NCI-H2171 treated with DMSO at 0.1 percent for 48 hours (cell line): Measurements from ENCODE around the gene ZFAND2A.
A peak's percentile ranks its signal among the peaks of the same experiment; 100 is the strongest.
"Not testable (repeated sequence)": the region's sequence is repeated elsewhere in the genome, so short reads cannot be mapped to it uniquely, and the experiment has no call there.

Experiments
- DNase-seq: peaks from one replicate; lab custom pipeline; 2025; lab: John Stamatoyannopoulos, UW

ZFAND2A gene

DNA sequence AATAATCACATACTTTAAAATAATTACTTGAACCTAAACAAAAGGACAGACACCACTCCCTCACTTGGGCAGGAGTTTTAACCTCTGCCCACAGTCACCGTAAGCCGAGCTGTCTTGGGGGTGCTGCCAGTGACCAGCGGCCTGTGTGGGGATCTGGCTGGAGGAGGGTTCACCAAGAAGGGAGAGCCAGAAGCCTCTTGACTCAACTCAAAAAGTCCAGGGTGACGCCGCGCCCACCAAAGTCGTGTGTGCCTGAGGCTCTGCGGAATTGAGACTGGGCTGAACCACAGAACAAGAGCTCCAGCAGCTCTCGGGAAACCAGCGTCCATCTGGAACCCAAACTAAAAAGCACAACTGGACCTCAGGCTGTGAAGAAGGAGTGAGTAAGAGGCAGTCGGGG is 35.8 kb downstream of the ZFAND2A start:
- DNase-seq, result no peak

DNA sequence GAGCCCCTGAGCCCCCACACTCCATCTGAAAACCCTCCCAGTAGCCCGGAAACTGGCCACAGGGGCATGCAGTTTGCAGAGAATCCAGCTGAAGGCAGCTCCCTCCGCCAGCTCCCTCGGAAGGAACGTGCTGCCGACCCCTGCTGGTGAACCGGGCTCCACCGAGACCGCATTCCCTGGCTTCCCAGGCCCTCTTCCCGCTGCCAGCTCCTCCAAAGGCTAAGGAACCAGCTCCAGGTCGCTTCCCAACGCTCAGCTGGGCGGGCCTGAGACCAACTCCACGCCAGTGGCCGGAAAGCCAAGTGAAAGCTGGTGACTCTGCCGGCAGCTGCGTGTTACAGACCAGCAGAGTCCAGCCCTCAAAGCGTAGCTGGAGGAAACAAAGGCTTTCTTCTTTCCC is 36.3 kb downstream of the ZFAND2A start:
- DNase-seq, result no peak

DNA sequence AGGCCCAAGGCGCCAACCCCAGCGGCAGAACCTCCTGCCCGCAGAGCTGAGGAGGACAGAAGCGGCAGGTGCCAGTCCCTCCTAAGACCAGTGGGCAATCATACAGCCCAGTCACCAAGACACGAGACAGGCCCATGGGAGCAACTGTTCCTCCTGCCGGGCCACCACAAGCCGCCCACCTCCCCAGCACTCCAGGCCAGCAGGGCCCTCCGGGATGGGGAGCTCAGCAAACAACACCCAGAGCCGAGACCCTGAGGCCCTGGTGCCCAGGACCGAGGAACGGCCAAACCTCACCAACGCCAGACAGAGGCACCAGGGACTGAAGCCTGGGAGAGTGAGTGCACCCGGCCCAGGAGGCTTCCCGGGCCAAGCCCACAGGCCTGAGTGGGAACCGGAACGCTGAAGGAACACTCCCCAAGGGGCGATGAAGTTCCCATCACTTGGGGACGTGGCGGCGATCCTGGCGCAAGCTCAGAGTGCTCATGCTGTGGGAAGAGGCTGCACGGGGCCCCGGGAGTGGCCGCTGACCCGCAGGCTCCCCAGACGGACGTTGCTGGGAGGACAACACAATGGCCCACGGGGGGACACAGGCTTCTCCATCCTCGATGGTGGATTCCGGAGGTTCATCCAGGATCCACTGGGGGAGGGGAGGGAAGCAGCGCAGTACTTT is 37.0 kb downstream of the ZFAND2A start:
- no peak for DNase-seq

GRCh38 chr7:1121886-1122831 is 37.8 kb downstream of the ZFAND2A start:
- no peak for DNase-seq

DNA sequence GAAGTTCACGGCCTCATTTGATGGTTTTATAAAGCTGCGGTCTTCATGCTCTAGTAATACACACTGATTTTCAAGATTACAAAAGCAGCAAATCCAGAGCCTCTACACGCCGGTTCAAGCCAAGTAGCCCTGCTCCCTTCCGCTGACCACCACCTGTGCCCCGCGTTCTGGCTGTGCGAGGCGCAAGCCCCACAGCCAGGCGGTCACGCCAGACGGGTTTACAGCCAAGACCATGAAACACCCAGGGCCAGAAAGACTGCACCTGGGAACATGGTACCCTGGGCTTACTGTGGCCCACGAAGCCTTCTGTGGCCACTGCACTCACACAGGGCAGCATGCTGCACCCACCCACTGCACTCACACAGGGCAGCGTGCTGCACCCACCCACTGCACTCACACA is 38.5 kb downstream of the ZFAND2A start:
- no peak for DNase-seq

DNA sequence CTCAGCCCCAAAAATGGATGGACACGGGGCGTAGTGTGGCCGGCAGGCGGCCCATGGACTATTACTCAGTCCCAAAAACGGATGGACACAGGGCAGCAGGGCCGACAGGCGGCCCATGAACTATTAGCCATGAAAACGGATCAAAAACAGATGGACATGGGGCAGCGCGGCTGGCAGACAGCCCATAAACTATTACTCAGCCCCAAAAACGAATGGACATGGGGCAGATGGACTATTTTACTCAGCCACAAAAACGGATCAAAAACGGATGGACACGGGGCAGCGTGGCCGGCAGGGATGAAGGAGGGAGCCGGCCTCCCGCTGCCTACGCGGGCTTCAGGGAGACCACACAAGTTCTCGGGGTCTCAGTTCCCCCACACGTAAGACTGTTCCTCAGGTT is 39.2 kb downstream of the ZFAND2A start:
- no peak for DNase-seq

DNA sequence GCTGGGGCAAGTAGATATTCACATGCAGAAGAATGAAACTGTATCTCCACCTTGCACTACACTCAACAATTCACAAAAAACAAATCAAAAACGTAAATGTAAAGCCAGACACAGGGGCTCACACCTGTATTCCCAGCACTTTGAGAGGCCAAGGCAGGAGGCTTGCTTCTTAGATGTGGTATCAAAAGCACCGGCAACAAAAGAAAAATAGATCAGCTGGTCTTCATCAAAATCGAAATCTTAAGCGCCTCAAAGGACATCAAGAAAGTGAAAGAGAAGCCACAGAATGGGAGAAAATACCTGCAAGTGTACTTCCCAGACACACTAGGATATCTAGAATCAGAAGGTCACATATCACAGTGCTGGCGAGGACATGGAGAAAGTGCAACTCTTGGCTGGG is 40.8 kb downstream of the ZFAND2A start:
- DNase-seq, result no peak

GRCh38 chr7:1117321-1117928 is 42.6 kb downstream of the ZFAND2A start:
- DNase-seq, result no peak

- DNase-seq, result not testable (repeated sequence)
Observed at GRCh38 chr7:1116383-1117008, 43.5 kb downstream of the ZFAND2A start.

DNA sequence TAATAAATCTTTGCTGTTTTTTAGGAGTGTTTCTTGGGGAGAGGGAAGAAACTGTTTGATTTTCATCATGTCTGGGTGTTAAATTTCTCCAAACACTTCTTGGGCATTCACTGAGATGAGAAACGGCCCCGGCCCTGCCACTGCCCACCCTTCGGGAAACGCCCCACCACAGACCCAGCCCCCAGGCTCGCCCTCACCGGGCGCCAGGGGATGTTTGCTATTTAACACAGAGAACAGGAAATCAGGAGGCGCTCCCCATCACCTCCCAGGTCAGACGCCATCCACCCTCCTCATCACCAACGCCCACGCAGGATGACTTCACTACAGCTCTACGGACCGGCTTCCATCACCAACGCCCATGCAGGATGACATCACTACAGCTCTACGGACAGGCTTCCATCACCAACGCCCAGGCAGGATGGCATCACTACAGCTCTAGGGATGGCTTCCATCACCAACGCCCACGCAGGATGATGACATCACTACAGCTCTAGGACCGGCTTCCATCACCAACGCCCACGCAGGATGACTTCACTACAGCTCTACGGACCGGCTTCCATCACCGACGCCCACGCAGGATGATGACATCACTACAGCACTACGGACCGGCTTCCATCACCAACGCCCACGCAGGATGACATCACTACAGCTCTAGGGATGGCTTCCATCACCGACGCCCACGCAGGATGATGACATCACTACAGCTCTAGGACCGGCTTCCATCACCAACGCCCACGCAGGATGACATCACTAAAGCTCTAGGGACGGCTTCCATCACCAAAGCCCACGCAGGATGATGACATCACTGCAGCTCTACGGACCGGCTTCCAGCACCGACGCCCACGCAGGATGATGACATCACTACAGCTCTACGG is 44.6 kb downstream of the ZFAND2A start:
- DNase-seq, result not testable (repeated sequence)

DNA sequence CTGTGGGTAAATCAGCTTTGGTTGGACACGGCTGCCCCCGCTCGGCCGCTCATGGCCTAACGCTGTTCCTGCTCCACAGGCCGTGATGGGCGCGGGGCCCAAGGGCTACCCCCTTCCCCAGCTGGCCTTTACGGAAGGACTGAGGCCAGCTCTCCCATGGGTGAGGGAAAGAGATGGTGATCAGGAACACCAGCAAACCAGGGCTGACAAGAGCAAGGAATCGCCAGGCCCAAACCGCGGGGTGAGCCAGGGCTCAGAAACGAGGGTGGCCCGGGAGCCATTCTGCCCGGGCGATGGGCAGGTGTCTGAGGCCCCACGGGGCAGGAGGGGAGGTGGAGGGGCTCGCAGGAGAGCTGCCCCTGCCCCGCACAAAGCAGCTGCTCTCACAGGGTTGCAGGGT is 45.5 kb downstream of the ZFAND2A start:
- DNase-seq, result no peak

DNA sequence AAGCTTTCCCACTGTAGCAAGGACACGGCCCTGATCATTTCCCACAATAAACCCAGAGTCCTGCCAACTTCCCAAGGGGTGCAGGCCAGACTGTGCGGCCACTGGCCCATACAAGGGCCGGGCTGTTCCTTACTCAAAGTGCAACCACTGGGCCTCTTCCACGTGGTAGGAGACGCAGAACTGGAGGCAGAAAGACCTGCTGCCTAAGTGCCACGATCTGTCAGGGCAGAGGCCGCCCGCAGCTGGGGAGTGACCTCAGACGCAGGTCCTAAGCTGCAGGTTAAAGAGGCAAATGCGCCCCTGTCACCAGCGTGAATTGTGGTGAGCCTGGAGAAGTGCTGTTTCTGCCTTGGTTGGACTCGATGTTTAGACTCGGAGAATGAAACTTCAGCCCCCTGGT is 45.9 kb downstream of the ZFAND2A start:
- no peak for DNase-seq

GRCh38 chr7:1113548-1113885 is 46.5 kb downstream of the ZFAND2A start:
- peak; percentile 72 for DNase-seq

GRCh38 chr7:1112625-1113547 is 47.1 kb downstream of the ZFAND2A start:
- no peak for DNase-seq

GRCh38 chr7:1112109-1112508 is 47.9 kb downstream of the ZFAND2A start:
- DNase-seq, result no peak

DNA sequence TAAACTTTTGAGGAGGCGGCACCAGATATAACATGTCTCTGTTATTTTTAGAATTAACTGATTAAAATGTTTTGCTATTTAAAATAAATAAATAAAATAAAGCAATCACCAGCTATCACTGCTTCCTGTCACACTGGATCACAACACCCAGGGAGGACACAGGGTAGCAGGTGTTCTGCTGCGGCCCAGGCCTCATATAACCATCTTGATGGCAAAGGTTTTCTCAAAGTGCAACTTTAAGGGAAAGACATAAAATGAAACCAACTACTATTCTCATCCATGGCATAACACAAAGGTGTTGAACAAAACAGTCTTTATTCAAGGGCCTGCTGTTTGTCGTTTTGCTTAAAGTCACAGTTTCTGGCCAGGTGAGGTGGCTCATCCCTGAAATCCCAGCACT is 48.8 kb downstream of the ZFAND2A start:
- DNase-seq, result no peak

- no peak for DNase-seq
Observed at GRCh38 chr7:1110358-1110757, 49.6 kb downstream of the ZFAND2A start.

DNA sequence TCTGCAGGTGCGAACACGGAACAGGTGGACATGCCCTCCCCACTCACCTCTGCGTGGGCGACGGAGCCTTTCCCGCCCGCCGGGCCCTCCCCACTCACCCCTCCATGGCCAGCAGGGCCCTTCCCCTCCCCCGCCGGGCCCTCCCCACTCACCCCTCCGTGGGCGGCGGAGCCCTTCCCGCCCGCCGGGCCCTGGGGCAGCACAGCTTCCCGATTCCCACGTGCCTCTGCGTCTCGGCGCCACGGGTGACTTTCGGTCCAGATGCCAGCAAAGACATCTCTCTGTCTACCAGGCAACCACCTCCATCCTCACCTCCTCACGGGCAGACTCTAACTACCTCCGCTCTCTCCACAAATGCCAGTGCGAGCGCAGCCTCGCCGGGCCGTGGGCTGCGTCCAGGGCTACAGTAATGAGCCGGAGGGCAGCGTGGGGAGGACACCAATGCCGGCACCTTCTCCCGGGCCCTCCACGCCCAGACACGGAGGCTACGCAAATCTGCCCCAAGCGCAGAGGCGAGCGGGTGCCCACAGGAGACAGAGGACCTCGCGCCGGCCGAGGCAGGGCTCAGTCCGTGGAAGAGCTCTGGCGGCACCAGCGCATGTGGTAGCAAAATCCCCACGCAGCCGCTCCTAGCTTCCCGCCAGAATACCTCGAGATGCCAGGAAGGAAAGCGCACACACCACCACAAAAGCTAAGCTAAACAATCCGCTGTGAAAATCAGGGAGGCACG is 50.2 kb downstream of the ZFAND2A start:
- no peak for DNase-seq

DNA sequence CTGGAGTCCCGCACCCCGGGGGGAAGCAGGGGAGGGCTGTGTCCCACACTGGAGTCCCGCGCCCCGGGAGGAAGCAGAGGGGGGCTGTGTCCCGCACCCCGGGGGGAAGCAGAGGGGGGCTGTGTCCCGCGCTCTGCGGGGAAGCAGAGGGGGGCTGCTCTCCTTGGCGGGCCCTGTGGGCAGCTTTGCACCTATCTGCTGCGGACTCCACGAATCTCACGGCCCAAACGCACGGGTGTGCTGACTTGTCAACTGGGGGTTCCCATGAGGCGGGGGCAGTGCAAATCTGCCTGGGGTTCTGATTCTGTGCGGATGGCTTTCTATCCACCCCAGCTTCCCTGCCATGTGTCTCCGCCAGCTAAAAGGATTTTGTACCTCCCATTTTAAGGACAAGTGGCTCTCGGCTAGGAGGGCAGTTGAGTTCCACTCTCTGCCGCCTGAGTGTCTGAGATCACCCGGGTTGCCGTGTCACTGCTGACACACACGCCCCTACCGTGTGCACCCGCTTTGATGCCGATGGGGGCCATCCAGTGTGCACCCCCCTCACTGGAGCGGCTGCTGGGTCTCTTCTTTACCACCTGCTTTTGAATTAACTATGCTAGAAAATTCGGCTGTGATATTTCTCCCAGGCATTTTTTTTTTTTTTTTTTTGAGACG is 51.6 kb downstream of the ZFAND2A start:
- DNase-seq, result no peak
